RWPE1 (cell line): ENCODE results near the gene PADI2.

Experiments used
- CTCF ChIA-PET: fragments of 350-600 bp; sonication (Branson Sonifier 250); formaldehyde crosslinking; extraction: SDS; loops from one replicate; lab custom pipeline; 2021; lab: Yijun Ruan, JAX
- POLR2A ChIA-PET: fragments of 400-600 bp; formaldehyde crosslinking; extraction: SDS; loops from one replicate; lab custom pipeline; 2020; ENCODE audit warnings: antibody characterized with exemption; ENCODE audit not compliant: low non-redundant PET; lab: Yijun Ruan, JAX
- DNase-seq: peaks from one replicate; pipeline ENCODE4 v3.0.0; 2012; ENCODE audit warnings: low spot score
- H3K27ac ChIP-seq: fragments of 450-650 bp; 2 replicates; pipeline ENCODE4 v1.5.1; 2017
- CTCF ChIP-seq: fragments of 450-650 bp; conservative IDR thresholded peaks from 2 replicates; pipeline ENCODE4 v1.5.1; 2017; ENCODE audit warnings: low read depth, mild to moderate bottlenecking

Gene PADI2

GRCh38 chr1:17024721-17025120 lies 94.5 kb downstream of the PADI2 start:
- H3K27ac ChIP-seq = no peak overlapping the region
- no peak for TF ChIP-seq CTCF
- DNase-seq = no peak
- POLR2A ChIA-PET = no interaction called here
- CTCF ChIA-PET = no interaction called here

GRCh38 chr1:17023573-17023972 lies 95.7 kb downstream of the PADI2 start:
- no peak overlapping the region for H3K27ac ChIP-seq
- ChIA-PET CTCF (interaction anchor here (0.7 kb wide), 1 partner anchor 15 kb away, joined by 4 read pairs; no protein-coding TSS in a partner anchor), POLR2A (no interaction called here)
- no peak for DNase-seq
- TF ChIP-seq CTCF = no peak

GRCh38 chr1:17023102-17023501 lies 96.1 kb downstream of the PADI2 start:
- DNase-seq = no peak
- ChIA-PET CTCF (interaction anchor here (0.9 kb wide), 1 partner anchor 8 kb away, joined by 3 read pairs; no protein-coding TSS in a partner anchor), POLR2A (no interaction called here)
- TF ChIP-seq CTCF = no peak
- no peak overlapping the region for H3K27ac ChIP-seq

GRCh38 chr1:17021896-17022295 lies 97.4 kb downstream of the PADI2 start:
- CTCF ChIA-PET = interaction anchor here (0.6 kb wide), 1 partner anchor 315 kb away, joined by 3 read pairs; no protein-coding TSS in a partner anchor
- no peak for TF ChIP-seq CTCF

GRCh38 chr1:17020502-17020901 lies 98.7 kb downstream of the PADI2 start:
- H3K27ac ChIP-seq = 0 out of 2 replicates have a peak overlapping the region, but pooled peaks have one; percentile 1
- ChIA-PET POLR2A (no interaction called here), CTCF (no interaction called here)
- no peak for DNase-seq
- no peak for TF ChIP-seq CTCF

More at GRCh38 chr1:17021896-17022295, 97.4 kb downstream of the PADI2 start:
- POLR2A ChIA-PET = no interaction called here
- no peak for DNase-seq
- H3K27ac ChIP-seq = no peak overlapping the region

- CTCF ChIA-PET = interaction anchor here (0.8 kb wide), 1 partner anchor 34 kb away, joined by 4 read pairs; no protein-coding TSS in a partner anchor
These were observed 100.4 kb downstream of the PADI2 start for GRCh38 chr1:17018849-17019248.

More at GRCh38 chr1:17018849-17019248, 100.4 kb downstream of the PADI2 start:
- H3K27ac ChIP-seq = no peak overlapping the region
- POLR2A ChIA-PET = no interaction called here
- TF ChIP-seq CTCF = no peak
- DNase-seq = no peak
